Left ventricle myocardium inferior (tissue), 1 donor: ENCODE results near the gene ATXN7. TPM values are rescaled to one million over a fixed set of nuclear protein-coding genes. Genes with fewer than 3 reads are reported as not detected.

Experiments
- DNase-seq: peaks from one replicate; pipeline ENCODE4 v3.0.0-alpha.2; 2020
- H3K27ac ChIP-seq: fragments of 200-600 bp; replicated peaks from 2 replicates; pipeline ENCODE4 v1.8.0; 2021
- H3K27me3 ChIP-seq: fragments of 200-600 bp; 2 replicates; pipeline ENCODE4 v1.8.0; 2021; ENCODE audit warnings: low read depth
- H3K36me3 ChIP-seq: fragments of 200-600 bp; 2 replicates; pipeline ENCODE4 v1.8.0; 2021
- H3K4me1 ChIP-seq: fragments of 200-600 bp; 2 replicates; pipeline ENCODE4 v1.8.0; 2021
- H3K4me3 ChIP-seq: fragments of 200-600 bp; 2 replicates; pipeline ENCODE4 v1.8.0; 2021; ENCODE audit warnings: mild to moderate bottlenecking, moderate library complexity
- H3K9me3 ChIP-seq: fragments of 200-600 bp; replicated peaks from 2 replicates; pipeline ENCODE4 v1.8.0; 2021
- intact Hi-C: fragments of 100-400 bp; cut with micrococcal nuclease; formaldehyde crosslinking; loops from one replicate; pipeline ENCODE4 v1.11.0; 2022
- total RNA-seq: library from RNA; stranded (reverse); fragmentation: NEBNext Ultra II Directional; extraction: Animal tissue kit (Norgen Biotek cat#: 25700); gene quantifications from one replicate; pipeline ENCODE4 v1.2.1, GENCODE V29; 2021
- TF ChIP-seq, protein P1 (sequence below): fragments of 200-600 bp; IDR thresholded peaks from 2 replicates; pipeline ENCODE4 v1.8.0; 2021; ENCODE audit warnings: antibody characterized with exemption, mild to moderate bottlenecking, borderline replicate concordance
- donor health status: DM: no; HTN: yes; CAD: no; lungs with severe emphysema.

ATXN7 gene
- total RNA-seq, 1 donor from 2014 or later: 12.1 TPM

DNA sequence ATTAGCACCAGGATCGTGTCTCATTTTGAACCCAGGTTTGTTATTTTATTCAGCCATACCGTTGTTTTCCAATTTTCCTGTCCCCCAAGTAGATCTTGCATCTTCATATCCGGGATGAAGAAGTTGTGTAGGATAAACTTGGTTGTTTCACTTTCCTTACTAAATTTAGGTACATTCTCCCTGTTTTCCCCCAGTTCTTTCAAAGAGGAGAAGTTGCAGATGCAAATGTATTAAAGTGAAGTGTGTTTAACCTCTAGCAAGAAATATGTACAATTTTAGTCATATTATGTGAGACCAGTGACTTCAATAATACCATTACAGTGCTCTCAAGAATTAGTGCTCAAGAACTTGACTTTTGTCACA, 1.3 kb downstream of the ATXN7 start:
- DNase-seq: no peak
- peak overlapping the region; percentile 90 for H3K27ac ChIP-seq
- no peaks in the 10 kb centered on the region for H3K36me3 ChIP-seq
- H3K4me3 ChIP-seq: peak overlapping the region; percentile 97
- H3K4me1 ChIP-seq: peaks cover 31% of the 10 kb centered on the region
- TF ChIP-seq, protein P1, sequence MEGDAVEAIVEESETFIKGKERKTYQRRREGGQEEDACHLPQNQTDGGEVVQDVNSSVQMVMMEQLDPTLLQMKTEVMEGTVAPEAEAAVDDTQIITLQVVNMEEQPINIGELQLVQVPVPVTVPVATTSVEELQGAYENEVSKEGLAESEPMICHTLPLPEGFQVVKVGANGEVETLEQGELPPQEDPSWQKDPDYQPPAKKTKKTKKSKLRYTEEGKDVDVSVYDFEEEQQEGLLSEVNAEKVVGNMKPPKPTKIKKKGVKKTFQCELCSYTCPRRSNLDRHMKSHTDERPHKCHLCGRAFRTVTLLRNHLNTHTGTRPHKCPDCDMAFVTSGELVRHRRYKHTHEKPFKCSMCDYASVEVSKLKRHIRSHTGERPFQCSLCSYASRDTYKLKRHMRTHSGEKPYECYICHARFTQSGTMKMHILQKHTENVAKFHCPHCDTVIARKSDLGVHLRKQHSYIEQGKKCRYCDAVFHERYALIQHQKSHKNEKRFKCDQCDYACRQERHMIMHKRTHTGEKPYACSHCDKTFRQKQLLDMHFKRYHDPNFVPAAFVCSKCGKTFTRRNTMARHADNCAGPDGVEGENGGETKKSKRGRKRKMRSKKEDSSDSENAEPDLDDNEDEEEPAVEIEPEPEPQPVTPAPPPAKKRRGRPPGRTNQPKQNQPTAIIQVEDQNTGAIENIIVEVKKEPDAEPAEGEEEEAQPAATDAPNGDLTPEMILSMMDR: no peak
- no peaks in the 10 kb centered on the region for H3K27me3 ChIP-seq
- H3K9me3 ChIP-seq: no peaks in the 10 kb centered on the region
- intact Hi-C loops: no loop called here

DNA sequence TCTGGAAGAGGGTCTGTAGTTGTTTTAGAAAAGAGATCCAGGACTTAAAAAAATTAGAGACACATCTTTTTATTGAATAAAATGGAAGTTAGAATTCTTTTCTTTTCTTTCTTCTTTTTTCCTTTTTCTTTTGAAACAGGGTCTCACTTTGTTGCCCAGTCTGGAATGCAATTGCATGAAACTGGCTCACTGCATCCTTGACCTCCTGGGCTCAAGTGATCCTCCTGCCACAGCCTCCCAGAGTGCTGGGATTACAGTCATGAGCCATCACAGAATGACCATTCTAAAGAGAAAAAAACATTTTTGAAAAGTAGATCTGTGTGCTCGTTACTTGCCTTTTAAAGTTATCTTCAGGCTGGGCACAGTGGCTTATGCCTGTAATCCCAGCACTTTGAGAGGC, 3.6 kb downstream of the ATXN7 start:
- TF ChIP-seq, protein P1: no peak
- intact Hi-C loops: no loop called here

DNA sequence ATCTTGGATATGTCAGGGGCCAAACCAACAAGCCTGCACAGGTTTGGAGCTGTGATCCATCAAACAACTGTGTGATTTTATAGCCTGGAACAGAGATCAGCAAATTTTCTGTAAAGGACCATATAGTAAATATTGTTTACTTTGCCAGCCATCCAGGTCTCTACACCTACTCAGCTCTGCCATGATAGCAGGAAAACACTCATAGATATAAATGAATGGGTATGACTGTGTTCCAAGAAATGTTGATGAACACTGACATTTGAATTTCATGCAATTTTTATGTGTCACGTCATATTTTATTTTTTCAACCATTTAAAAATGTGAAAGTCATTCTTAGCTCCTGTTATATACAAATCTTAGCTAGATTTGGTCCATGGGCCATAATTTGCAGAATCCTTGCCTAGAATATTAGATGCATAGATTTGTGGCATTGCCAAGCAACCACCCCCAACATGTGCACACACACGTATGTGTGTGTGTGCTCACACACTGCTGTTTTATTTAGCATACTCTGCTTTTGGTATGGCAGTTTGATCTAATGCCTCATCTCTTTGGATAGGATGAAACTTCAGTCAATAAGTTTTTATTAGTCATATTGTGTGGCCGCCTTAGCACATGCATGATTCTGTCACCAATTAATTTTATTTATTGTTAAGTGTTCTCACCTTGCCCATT, 6.4 kb downstream of the ATXN7 start:
- H3K36me3 ChIP-seq: no peaks in the 10 kb centered on the region
- no peak overlapping the region for H3K4me3 ChIP-seq
- H3K27ac ChIP-seq: no peak overlapping the region
- H3K4me1 ChIP-seq: peaks cover 29% of the 10 kb centered on the region
- TF ChIP-seq, protein P1: no peak
- H3K9me3 ChIP-seq: no peaks in the 10 kb centered on the region
- no peak for DNase-seq
- H3K27me3 ChIP-seq: no peaks in the 10 kb centered on the region
- intact Hi-C loops: no loop called here

More for the DNA sequence above, 3.6 kb downstream of the ATXN7 start:
- Histone ChIP-seq H3K27me3 (no peaks in the 10 kb centered on the region), H3K4me3 (no peak overlapping the region), H3K4me1 (peaks cover 40% of the 10 kb centered on the region), H3K9me3 (no peaks in the 10 kb centered on the region), H3K27ac (no peak overlapping the region), H3K36me3 (no peaks in the 10 kb centered on the region)
- DNase-seq: no peak

DNA sequence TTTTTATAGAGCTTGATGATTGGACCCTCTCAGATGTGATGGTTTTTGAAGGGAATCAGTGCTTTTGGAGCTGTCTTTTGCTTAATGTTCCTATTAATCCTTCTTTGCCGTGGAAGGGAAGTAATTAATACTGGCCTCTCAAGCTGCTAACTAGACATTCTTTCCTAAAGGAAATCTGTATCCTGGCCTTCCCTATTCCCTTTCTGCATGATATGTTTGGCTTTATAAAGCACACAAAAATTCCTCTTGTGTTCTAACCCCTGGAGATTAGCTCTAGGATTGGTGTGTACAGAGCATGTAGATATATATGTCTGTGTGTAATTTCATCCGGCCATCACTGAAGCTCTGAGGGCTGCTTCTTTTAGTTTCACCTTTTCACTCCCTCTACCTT, 6.9 kb downstream of the ATXN7 start:
- Histone ChIP-seq H3K4me3 (no peak overlapping the region), H3K9me3 (no peaks in the 10 kb centered on the region), H3K4me1 (peaks cover 31% of the 10 kb centered on the region), H3K36me3 (no peaks in the 10 kb centered on the region), H3K27ac (no peak overlapping the region), H3K27me3 (no peaks in the 10 kb centered on the region)
- intact Hi-C loops: no loop called here
- TF ChIP-seq, protein P1: no peak
- DNase-seq: no peak

- Histone ChIP-seq H3K27ac (no peak overlapping the region), H3K36me3 (no peaks in the 10 kb centered on the region), H3K4me3 (no peak overlapping the region), H3K4me1 (peaks cover 48% of the 10 kb centered on the region), H3K9me3 (no peaks in the 10 kb centered on the region), H3K27me3 (no peaks in the 10 kb centered on the region)
- DNase-seq: no peak
- intact Hi-C loops: no loop called here
- TF ChIP-seq, protein P1: no peak
Measured at GRCh38 chr3:63872135-63872924, 8.7 kb downstream of the ATXN7 start.
